MG63 (cell line): ENCODE data around the gene DPH5. TPM values are rescaled to one million over a fixed set of nuclear protein-coding genes. Genes with fewer than 3 reads are reported as not detected.
"Not testable (repeated sequence)": the region's sequence is repeated elsewhere in the genome, so short reads cannot be mapped to it uniquely, and the experiment has no call there.

Source experiments
- DNase-seq: peaks from one replicate; pipeline ENCODE4 v3.0.0-alpha.2; 2020
- H3K27me3 ChIP-seq: fragments of 250-450 bp; sonication (Bioruptor Pico); 2 replicates; pipeline ENCODE4 v1.5.1; 2020; ENCODE audit warnings: mild to moderate bottlenecking, moderate library complexity
- H3K36me3 ChIP-seq: fragments of 250-450 bp; sonication (Bioruptor Pico); 2 replicates; pipeline ENCODE4 v1.5.1; 2020; ENCODE audit warnings: mild to moderate bottlenecking, moderate library complexity
- H3K4me3 ChIP-seq: fragments of 250-450 bp; sonication (Bioruptor Pico); 2 replicates; pipeline ENCODE4 v1.5.1; 2020; ENCODE audit warnings: mild to moderate bottlenecking, moderate library complexity
- H3K9me3 ChIP-seq: fragments of 250-450 bp; sonication (Bioruptor Pico); 2 replicates; pipeline ENCODE4 v1.5.1; 2020; ENCODE audit warnings: mild to moderate bottlenecking, moderate library complexity
- total RNA-seq: library from RNA; depleted of rRNA; stranded (reverse); fragments of >200 nt; shearing (Covaris generic); gene quantifications from 2 replicates; pipeline ENCODE4 v1.2.3, GENCODE V29; 2014; ENCODE audit warnings: low replicate concordance

DPH5 gene
- total RNA-seq, 1 experiment from 2014 or later: 49.7 TPM

GRCh38 chr1:100955322-100955721 lies 70.3 kb downstream of the DPH5 start:
- H3K36me3 ChIP-seq: peaks cover 10% of the 10 kb centered on the region
- no peaks in the 10 kb centered on the region for H3K27me3 ChIP-seq
- DNase-seq: no peak
- no peaks in the 10 kb centered on the region for H3K9me3 ChIP-seq
- H3K4me3 ChIP-seq: no peak overlapping the region

- H3K27me3 ChIP-seq: no peaks in the 10 kb centered on the region
- peaks cover 17% of the 10 kb centered on the region for H3K36me3 ChIP-seq
- no peaks in the 10 kb centered on the region for H3K9me3 ChIP-seq
- DNase-seq: no peak
- no peak overlapping the region for H3K4me3 ChIP-seq
These were observed 71.4 kb downstream of the DPH5 start for GRCh38 chr1:100953960-100954730.

- peaks cover 17% of the 10 kb centered on the region for H3K36me3 ChIP-seq
- not testable (repeated sequence) for H3K9me3 ChIP-seq, DNase-seq, H3K27me3 ChIP-seq, H3K4me3 ChIP-seq
These were observed 72.6 kb downstream of the DPH5 start for GRCh38 chr1:100952970-100953369.

- peaks cover 18% of the 10 kb centered on the region for H3K36me3 ChIP-seq
- H3K9me3 ChIP-seq: no peaks in the 10 kb centered on the region
- H3K4me3 ChIP-seq: no peak overlapping the region
- DNase-seq: no peak
- no peaks in the 10 kb centered on the region for H3K27me3 ChIP-seq
These were observed 73.4 kb downstream of the DPH5 start for GRCh38 chr1:100952104-100952745.

GRCh38 chr1:100950781-100951180 lies 74.8 kb downstream of the DPH5 start:
- Histone ChIP-seq H3K36me3 (peaks cover 24% of the 10 kb centered on the region), H3K9me3 (peaks cover 2% of the 10 kb centered on the region; the same call in 1 of the 2 replicates), H3K4me3 (no peak overlapping the region), H3K27me3 (no peaks in the 10 kb centered on the region)
- DNase-seq: peak; percentile 2

GRCh38 chr1:100950337-100950736 lies 75.2 kb downstream of the DPH5 start:
- H3K27me3 ChIP-seq: no peaks in the 10 kb centered on the region
- H3K4me3 ChIP-seq: no peak overlapping the region
- peaks cover 24% of the 10 kb centered on the region for H3K36me3 ChIP-seq
- peaks cover 2% of the 10 kb centered on the region; the same call in 1 of the 2 replicates for H3K9me3 ChIP-seq
- no peak for DNase-seq

GRCh38 chr1:100949515-100950158 lies 75.9 kb downstream of the DPH5 start:
- H3K27me3 ChIP-seq, DNase-seq, H3K4me3 ChIP-seq, H3K9me3 ChIP-seq: not testable (repeated sequence)
- H3K36me3 ChIP-seq: peaks cover 24% of the 10 kb centered on the region

- not testable (repeated sequence) for H3K4me3 ChIP-seq, H3K9me3 ChIP-seq, H3K27me3 ChIP-seq, DNase-seq
- H3K36me3 ChIP-seq: peaks cover 24% of the 10 kb centered on the region
These were observed 76.7 kb downstream of the DPH5 start for GRCh38 chr1:100948721-100949405.

GRCh38 chr1:100947816-100948215 lies 77.8 kb downstream of the DPH5 start:
- not testable (repeated sequence) for H3K9me3 ChIP-seq, DNase-seq, H3K27me3 ChIP-seq, H3K4me3 ChIP-seq
- peaks cover 22% of the 10 kb centered on the region for H3K36me3 ChIP-seq

- not testable (repeated sequence) for H3K9me3 ChIP-seq, DNase-seq, H3K4me3 ChIP-seq, H3K27me3 ChIP-seq
- H3K36me3 ChIP-seq: peaks cover 24% of the 10 kb centered on the region
These were observed 79.5 kb downstream of the DPH5 start for GRCh38 chr1:100946064-100946463.

GRCh38 chr1:100943533-100943932 lies 82.1 kb downstream of the DPH5 start:
- Histone ChIP-seq H3K36me3 (peaks cover 31% of the 10 kb centered on the region), H3K9me3 (peaks cover 2% of the 10 kb centered on the region; the same call in 1 of the 2 replicates), H3K4me3 (no peak overlapping the region), H3K27me3 (no peaks in the 10 kb centered on the region)
- no peak for DNase-seq

- peaks cover 2% of the 10 kb centered on the region; the same call in 1 of the 2 replicates for H3K9me3 ChIP-seq
- H3K27me3 ChIP-seq: no peaks in the 10 kb centered on the region
- DNase-seq: no peak
- no peak overlapping the region for H3K4me3 ChIP-seq
- H3K36me3 ChIP-seq: peaks cover 35% of the 10 kb centered on the region
These were observed 83.1 kb downstream of the DPH5 start for GRCh38 chr1:100942304-100943046.

- H3K36me3 ChIP-seq: peaks cover 28% of the 10 kb centered on the region
- H3K27me3 ChIP-seq: no peaks in the 10 kb centered on the region
- no peak for DNase-seq
- peaks cover 2% of the 10 kb centered on the region; the same call in 1 of the 2 replicates for H3K9me3 ChIP-seq
- no peak overlapping the region for H3K4me3 ChIP-seq
These were observed 83.9 kb downstream of the DPH5 start for GRCh38 chr1:100941580-100942216.

GRCh38 chr1:100941098-100941527 lies 84.5 kb downstream of the DPH5 start:
- Histone ChIP-seq H3K4me3 (no peak overlapping the region), H3K9me3 (no peaks in the 10 kb centered on the region), H3K36me3 (peaks cover 23% of the 10 kb centered on the region), H3K27me3 (no peaks in the 10 kb centered on the region)
- DNase-seq: no peak
